Endodermal cell (in vitro differentiated cells): ENCODE measurements around the gene STUM. TPM values are rescaled to one million over a fixed set of nuclear protein-coding genes. Genes with fewer than 3 reads are reported as not detected.
A peak's percentile ranks its signal among the peaks of the same experiment; 100 is the strongest.

Experiments
- DNase-seq: peaks from one replicate; pipeline ENCODE4 v3.0.0-alpha.2; 2017
- H3K27ac ChIP-seq: 2 replicates; pipeline ENCODE4 v1.5.1; 2013; ENCODE audit warnings: mild to moderate bottlenecking, low read depth, low read length, moderate library complexity
- H3K27me3 ChIP-seq: 2 replicates; pipeline ENCODE4 v1.6.1; 2013; ENCODE audit warnings: mild to moderate bottlenecking, low read length, moderate library complexity; ENCODE audit not compliant: insufficient read depth, control insufficient read depth, poor library complexity, severe bottlenecking
- H3K36me3 ChIP-seq: 2 replicates; pipeline ENCODE4 v1.7.0; 2013; ENCODE audit warnings: mild to moderate bottlenecking, low read length, moderate library complexity; ENCODE audit not compliant: control insufficient read depth, insufficient read depth
- H3K4me1 ChIP-seq: one replicate; pipeline ENCODE4 v1.7.0; 2013; ENCODE audit warnings: low read length; ENCODE audit not compliant: control insufficient read depth, insufficient read depth
- H3K4me3 ChIP-seq: 2 replicates; pipeline ENCODE4 v1.5.1; 2013; ENCODE audit warnings: mild to moderate bottlenecking, low read length, moderate library complexity
- H3K9ac ChIP-seq: 2 replicates; pipeline ENCODE4 v1.6.1; 2013; ENCODE audit warnings: mild to moderate bottlenecking, low read length, moderate library complexity; ENCODE audit not compliant: poor library complexity, severe bottlenecking; ENCODE audit errors: extremely low read depth
- H3K9me3 ChIP-seq: 2 replicates; pipeline ENCODE4 v1.6.1; 2013; ENCODE audit warnings: mild to moderate bottlenecking, low read length, moderate library complexity; ENCODE audit not compliant: control insufficient read depth
- H3K27ac Mint-ChIP-seq: 2 replicates; pipeline ENCODE4 v1.8.0; 2020; ENCODE audit warnings: mixed read lengths
- H3K27me3 Mint-ChIP-seq: 2 replicates; pipeline ENCODE4 v1.8.0; 2021; ENCODE audit warnings: mild to moderate bottlenecking, mixed read lengths; ENCODE audit not compliant: insufficient read depth
- H3K36me3 Mint-ChIP-seq: 2 replicates; pipeline ENCODE4 v1.8.0; 2020; ENCODE audit warnings: low read depth, mixed read lengths
- H3K4me1 Mint-ChIP-seq: 2 replicates; pipeline ENCODE4 v1.8.0; 2020; ENCODE audit warnings: mixed read lengths
- H3K4me3 Mint-ChIP-seq: 2 replicates; pipeline ENCODE4 v1.8.0; 2020; ENCODE audit warnings: mild to moderate bottlenecking, moderate library complexity, mixed read lengths
- H3K9me3 Mint-ChIP-seq: 2 replicates; pipeline ENCODE4 v1.8.0; 2020; ENCODE audit warnings: mild to moderate bottlenecking, mixed read lengths
- WGBS, 2 experiments: methylation state at CpG; one replicate each; pipeline versions ENCODE4 v1.1.5 to v1.1.7; 2013; ENCODE audit warnings: missing lambda C conversion rate in 2 of 2, mixed read lengths in 1 of 2; ENCODE audit not compliant: insufficient coverage in 1 of 2, insufficient read length in 1 of 2; 5-methylcytosine and 5-hydroxymethylcytosine counted together
- total RNA-seq, 2 donors: library from RNA; stranded (reverse); fragmentation: NEBNext Ultra II Directional in 1 of 2; extraction: Animal tissue kit (Norgen Biotek cat#: 25700) in 1 of 2; gene quantifications; 2 replicates in 1 of 2; 3 replicates in 1 of 2; pipeline ENCODE4 v1.2.1, GENCODE V29; 2021
- TF ChIP-seq, protein P1 (sequence below): fragments of 200-600 bp; sonication (generic); conservative IDR thresholded peaks from 2 replicates; pipeline ENCODE4 v1.5.0; 2021; ENCODE audit warnings: antibody characterized with exemption, mild to moderate bottlenecking

Gene STUM
- total RNA-seq, 2 donors from 2014 or later: 0.04 to 0.20 TPM

DNA sequence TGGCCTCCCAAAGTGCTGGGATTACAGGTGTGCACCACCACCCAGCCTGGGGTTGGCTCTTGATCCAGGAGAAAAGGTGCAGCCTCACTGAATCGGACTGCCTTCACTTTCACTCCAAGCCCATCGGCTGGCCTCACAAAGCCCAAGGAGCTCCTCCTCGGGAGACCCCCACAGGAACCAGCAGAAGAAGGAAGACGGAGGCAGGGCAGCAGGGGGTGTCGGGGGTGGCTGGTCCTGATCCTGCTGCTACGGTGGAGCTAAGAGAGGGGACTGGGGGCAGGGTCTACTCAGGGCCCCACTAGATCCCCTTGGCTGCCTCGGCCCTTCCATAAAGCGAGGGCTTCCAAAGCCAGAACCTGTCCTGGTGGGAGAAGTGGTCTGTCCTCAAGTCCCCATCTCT is 93.9 kb downstream of the STUM start:
- peaks cover 14% of the 10 kb centered on the region for H3K36me3 ChIP-seq
- Mint-ChIP-seq H3K4me3 (no peak overlapping the region), H3K27ac (no peak overlapping the region), H3K36me3 (peaks cover 50% of the 10 kb centered on the region), H3K27me3 (no peaks in the 10 kb centered on the region), H3K4me1 (peaks cover 1% of the 10 kb centered on the region), H3K9me3 (no peaks in the 10 kb centered on the region)
- H3K27me3 ChIP-seq: no peaks in the 10 kb centered on the region
- H3K9me3 ChIP-seq: no peaks in the 10 kb centered on the region
- no peak for DNase-seq
- H3K27ac ChIP-seq: no peak overlapping the region
- TF ChIP-seq, protein P1, sequence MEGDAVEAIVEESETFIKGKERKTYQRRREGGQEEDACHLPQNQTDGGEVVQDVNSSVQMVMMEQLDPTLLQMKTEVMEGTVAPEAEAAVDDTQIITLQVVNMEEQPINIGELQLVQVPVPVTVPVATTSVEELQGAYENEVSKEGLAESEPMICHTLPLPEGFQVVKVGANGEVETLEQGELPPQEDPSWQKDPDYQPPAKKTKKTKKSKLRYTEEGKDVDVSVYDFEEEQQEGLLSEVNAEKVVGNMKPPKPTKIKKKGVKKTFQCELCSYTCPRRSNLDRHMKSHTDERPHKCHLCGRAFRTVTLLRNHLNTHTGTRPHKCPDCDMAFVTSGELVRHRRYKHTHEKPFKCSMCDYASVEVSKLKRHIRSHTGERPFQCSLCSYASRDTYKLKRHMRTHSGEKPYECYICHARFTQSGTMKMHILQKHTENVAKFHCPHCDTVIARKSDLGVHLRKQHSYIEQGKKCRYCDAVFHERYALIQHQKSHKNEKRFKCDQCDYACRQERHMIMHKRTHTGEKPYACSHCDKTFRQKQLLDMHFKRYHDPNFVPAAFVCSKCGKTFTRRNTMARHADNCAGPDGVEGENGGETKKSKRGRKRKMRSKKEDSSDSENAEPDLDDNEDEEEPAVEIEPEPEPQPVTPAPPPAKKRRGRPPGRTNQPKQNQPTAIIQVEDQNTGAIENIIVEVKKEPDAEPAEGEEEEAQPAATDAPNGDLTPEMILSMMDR: no peak
- 93 to 94% methylated on average over 2 to 8 of the region's 8 CpGs for WGBS, 2 experiments
- H3K4me3 ChIP-seq: no peak overlapping the region
- no peaks in the 10 kb centered on the region for H3K4me1 ChIP-seq
- no peak overlapping the region for H3K9ac ChIP-seq

DNA sequence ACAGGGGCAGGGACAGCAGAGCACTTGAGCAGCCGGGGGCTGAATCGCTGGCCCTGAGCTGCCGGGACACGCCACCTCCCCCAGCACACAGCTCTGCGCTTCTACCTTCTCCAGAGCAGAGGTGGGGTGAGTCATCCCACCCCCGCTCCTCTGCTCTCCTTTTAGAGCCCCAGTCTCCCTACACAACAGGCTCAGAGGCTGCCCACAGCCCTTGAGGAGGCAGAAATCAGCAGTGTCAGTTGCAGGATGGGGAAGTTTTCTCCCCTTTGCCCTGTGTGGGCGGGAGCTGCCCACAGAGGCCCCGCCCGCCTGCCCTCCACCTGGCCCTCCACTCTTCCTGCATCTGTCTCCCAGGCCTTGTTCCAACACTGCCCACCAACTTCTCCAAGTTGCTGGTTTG is 94.6 kb downstream of the STUM start:
- Mint-ChIP-seq H3K4me3 (no peak overlapping the region), H3K36me3 (peaks cover 51% of the 10 kb centered on the region), H3K27me3 (no peaks in the 10 kb centered on the region), H3K4me1 (peaks cover 1% of the 10 kb centered on the region), H3K27ac (peak overlapping the region; percentile 26), H3K9me3 (no peaks in the 10 kb centered on the region)
- no peaks in the 10 kb centered on the region for H3K9me3 ChIP-seq
- TF ChIP-seq, protein P1: no peak
- no peaks in the 10 kb centered on the region for H3K27me3 ChIP-seq
- H3K4me3 ChIP-seq: no peak overlapping the region
- H3K4me1 ChIP-seq: no peaks in the 10 kb centered on the region
- H3K9ac ChIP-seq: no peak overlapping the region
- WGBS, 2 experiments: 89 to 100% methylated on average over 2 to 9 of the region's 9 CpGs
- peaks cover 21% of the 10 kb centered on the region for H3K36me3 ChIP-seq
- no peak for DNase-seq
- H3K27ac ChIP-seq: no peak overlapping the region

DNA sequence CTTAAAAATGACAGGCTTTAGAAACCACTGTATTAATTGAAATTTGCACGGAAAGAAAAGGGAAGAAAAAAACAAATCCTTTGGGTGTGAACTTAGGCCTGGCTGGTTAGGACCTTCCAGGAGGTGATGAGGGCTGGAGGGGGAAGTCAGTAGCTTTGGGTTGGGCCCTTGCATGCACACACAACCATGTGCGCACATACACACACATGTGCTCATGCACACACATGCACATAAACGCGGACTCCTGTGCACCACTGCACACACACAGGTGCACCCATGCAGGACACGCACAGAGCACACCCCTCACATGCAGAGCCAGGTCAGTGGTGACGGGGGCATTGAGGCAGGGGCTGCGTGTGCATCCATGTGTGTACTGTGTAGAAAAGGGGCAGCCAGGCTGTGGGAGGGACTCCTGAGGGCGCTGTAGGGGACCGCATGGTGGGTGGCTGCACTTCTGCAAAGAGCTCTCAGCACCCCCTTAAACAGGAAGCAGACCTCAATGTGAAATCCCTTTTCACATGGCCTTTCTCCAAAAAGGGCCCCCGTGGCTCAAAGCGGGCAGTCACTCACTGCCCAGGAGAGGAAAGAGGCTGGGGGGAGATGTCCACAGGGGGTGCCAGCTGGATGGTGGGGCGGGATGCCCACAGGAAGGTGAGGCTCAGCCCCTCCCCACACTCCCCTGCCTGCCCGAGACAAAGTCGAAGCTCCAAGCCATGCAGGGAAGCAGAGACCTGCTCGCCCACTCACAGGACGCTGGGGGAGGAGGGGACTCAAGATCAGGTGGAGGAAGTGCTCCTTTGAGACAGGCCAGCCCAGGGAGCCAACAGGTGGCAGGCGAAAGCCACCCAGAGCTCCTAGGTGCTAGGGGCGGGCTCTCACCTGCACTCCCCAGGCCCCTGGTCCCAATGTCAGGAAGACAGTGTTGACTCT is 95.3 kb downstream of the STUM start:
- Mint-ChIP-seq H3K27me3 (no peaks in the 10 kb centered on the region), H3K9me3 (no peaks in the 10 kb centered on the region), H3K4me3 (no peak overlapping the region), H3K27ac (peak overlapping the region; percentile 26), H3K4me1 (peaks cover 1% of the 10 kb centered on the region), H3K36me3 (peaks cover 52% of the 10 kb centered on the region)
- Histone ChIP-seq H3K9me3 (no peaks in the 10 kb centered on the region), H3K27ac (no peak overlapping the region), H3K36me3 (peaks cover 27% of the 10 kb centered on the region), H3K9ac (no peak overlapping the region), H3K27me3 (no peaks in the 10 kb centered on the region), H3K4me1 (no peaks in the 10 kb centered on the region), H3K4me3 (no peak overlapping the region)
- DNase-seq: no peak
- 90 to 96% methylated on average over 12 to 18 of the region's 18 CpGs for WGBS, 2 experiments
- TF ChIP-seq, protein P1: no peak
